Limb (tissue), 2 donors: ENCODE data around the gene MYL9.

ENCODE experiments used
- DNase-seq, 2 donors: peaks; one replicate each; pipeline ENCODE4 v3.0.0-alpha.2; 2016; ENCODE audit errors: extremely low spot score in 2 of 2

MYL9 gene

DNA sequence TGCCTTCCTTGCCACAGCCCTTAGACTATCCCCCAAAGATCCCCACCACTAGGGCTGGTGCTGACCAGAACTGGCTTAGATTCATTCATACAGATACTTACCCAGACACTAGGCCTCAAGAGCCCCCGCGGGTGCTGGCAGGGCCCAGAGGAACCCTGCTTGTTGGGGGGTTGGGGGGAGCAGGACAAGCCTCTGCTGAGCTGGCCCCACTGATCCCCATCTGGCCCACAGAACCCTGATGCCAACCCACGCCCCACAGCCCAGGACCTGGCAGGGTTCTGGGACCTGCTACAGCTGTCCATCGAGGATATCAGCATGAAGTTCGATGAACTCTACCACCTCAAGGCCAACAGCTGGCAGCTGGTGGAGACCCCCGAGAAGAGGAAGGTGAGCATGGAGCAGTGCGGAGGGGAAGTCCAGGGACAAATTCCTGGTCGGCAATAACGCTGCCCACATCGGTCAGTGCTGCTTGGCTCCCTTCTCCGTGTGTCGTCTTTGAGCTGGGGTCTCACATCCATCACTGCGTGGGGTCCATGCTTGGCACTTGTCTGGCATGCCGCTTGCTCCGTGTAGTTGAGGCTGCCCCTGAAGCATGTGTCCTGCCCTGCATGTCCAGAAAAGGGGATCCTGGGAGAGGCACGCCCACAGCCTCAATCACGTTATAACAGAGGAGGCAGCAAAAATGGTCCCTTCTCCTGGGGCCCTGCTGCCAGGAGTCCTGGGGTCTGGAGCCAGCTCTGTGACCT, 15.5 kb upstream of the MYL9 start:
- DNase-seq = no peak

DNA sequence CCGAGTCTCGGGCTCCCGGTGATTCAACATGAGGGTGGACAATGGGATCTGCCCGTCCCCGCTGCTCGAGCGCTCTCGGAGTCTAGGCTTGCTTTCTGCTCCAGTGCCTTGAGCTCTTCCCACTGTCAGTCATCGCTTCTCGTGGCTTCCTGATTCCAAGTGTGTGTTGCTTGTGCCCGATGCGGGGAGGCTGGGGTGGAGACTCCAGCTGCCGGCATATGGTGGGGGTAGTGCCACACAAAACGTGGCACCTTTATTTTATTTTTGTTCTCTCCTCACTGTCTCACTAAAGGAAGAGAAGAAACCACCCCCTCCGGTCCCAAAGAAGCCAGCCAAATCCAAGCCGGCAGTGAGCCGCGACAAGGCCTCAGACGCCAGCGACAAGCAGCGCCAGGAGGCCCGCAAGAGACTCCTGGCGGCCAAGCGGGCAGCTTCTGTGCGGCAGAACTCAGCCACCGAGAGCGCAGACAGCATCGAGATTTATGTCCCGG, 14.8 kb upstream of the MYL9 start:
- DNase-seq = no peak

DNA sequence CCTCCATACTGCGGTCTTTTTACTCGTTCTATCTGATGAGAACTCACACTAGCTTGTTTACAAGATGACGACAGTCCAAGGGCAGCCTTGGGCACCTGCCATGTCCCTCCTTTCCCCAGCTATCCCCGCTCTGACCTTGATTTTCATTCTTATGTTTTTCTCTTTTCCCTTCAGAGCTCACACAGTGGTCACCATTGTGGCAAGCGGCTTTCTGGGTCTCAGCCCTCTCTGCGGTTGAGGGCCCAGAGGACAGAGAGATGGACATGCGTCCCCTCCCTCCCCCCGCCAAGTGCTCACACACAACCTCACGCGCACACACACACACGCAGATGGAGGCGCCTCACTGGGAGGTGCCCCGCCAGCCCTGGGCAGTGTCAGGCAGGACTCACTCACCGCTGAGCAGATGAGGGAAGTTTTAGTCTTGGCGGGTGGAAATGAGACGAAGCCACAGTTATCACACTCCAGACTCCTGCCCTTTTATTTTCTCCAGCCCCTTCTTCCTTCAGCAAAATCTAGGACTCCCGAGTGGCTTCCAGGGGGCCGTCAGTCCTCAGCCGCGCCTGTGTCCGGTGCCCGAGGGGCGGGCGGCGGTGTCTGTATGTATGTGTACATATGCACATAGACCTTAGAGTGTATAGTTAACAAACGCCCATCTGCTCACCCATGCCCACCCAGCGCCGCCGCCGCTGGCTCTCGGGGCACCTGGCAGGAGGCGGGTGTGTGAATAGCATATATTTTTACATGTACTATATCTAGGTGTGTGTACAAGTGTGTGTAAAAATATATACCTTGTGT, 13.8 kb upstream of the MYL9 start:
- no peak for DNase-seq

DNA sequence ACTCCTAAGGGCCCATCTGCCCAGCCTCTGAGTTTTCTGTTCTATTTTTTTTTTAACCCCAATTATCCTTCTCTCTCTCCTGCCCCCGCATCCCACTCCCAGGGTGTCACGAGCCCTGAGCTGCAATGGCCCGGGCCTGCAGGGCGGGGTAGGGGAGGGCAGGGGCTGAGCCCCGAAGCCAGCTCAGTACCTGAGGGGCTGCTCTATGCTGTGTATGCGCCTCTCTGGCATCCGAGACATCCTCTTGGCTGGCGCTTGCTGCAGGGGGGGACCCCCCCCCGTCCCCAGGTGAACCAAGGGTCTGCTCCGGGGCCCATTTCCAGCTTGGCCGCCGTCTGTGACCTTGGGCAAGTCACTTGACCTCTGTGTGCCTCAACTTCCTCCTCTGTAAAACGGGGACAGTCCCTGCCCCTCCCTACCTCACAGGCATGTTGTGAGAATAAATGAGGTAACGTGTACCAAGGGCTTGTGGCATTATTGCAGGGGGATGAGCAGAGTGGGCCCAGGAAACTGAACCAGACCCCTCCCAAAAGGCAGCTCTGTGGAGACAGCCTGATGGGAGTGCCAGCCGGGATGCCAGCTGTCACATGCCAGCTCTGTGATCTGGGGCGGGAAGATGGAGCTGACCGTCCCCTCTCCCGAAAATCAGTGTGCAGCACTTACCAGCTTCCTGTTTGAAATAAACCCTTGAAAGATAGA, 13.0 kb upstream of the MYL9 start:
- no peak for DNase-seq

DNA sequence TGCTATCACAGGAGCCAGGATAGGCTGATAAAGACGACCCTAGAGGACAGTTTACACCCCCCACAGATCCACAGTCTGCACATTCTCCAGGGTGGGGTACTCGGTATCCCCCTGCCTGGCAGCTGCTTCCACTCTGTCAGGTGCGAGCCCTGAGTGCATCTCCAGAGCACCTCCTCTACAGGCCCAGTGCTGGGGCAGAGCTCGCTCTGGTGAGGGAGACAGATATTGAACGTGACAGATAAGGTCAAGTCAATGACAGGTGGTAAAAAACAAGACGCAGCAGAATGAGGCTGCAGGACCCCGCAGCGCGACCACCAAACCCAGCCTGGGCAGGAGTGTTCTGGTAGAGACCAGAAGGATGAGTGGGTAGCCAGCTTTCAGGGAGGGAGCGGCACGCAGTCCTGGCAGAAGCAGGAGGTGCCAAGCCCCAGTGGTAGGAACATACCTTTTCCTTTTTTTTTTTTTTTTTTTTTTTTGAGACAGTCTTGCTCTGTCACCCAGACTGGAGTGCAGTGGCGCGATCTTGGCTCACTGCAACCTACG, 12.4 kb upstream of the MYL9 start:
- no peak for DNase-seq

DNA sequence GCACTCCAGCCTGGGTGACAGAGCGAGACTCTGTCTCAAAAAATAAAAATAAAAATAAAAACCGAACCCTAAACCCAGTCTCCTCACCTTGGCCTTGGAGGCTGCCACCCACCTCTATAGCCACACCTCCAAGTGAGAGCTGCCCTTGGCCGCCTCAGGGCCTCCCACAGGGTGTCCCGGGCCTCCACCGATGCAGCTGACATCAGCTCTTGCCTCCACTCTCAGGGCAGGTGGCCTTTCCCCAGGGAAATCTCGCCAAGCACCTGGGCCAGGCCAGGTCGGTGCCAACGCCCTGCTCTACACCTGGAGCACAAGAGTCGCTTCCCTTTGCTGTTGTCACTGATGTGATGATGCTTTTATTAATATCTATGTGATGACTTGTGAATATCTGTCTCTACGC, 8.9 kb upstream of the MYL9 start:
- DNase-seq = no peak

DNA sequence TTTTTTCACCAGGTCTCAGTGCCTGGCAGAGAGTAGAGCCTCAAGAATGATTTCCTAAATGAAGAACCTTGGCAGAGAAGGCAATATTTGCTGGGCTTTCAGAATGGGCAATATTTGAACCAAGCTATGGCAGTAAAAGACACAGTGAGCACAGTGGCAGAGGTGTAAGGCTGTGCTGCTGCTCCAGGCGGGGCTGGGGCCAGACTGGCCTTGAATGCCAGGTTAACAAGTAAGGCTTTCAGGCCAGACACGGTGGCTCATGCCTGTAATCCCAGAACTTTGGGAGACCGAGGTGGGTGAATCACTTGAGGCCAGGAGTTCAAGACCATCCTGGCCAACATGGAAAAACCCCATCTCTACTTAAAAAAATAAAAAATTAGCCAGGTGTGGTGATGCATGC, 8.5 kb upstream of the MYL9 start:
- DNase-seq = no peak

DNA sequence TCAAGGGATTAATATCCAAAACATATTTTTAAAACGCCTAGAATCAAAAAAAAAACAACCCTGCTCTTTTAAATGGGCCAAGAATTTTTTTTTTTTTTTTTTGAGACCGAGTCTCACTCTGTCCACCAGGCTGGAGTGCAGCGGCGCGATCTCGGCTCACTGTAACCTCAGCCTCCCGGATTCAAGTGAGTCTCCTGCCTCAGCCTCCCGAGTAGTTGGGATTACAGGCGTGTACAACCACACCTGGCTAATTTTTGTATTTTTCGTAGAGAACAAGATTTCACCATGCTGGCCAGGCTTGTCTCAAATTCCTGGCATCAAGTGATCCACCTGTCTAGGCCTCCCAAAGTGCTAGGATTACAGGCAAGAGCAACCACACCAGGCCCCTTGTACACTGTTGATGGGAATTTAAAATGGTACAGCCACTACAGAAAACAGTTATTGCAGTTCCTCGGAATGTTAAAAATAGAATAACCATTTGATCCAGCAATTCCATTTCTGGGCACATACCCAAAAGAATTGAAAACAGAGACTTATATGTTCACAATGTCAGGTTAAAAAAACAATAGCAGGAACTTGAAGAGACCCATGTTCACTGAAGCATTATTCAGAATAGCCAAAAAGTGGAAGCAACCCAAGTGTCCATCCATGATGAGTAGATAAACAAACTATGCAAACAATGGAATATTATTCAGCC, 3.1 kb upstream of the MYL9 start:
- DNase-seq = peak in 1 of 2 donors; percentile 31

DNA sequence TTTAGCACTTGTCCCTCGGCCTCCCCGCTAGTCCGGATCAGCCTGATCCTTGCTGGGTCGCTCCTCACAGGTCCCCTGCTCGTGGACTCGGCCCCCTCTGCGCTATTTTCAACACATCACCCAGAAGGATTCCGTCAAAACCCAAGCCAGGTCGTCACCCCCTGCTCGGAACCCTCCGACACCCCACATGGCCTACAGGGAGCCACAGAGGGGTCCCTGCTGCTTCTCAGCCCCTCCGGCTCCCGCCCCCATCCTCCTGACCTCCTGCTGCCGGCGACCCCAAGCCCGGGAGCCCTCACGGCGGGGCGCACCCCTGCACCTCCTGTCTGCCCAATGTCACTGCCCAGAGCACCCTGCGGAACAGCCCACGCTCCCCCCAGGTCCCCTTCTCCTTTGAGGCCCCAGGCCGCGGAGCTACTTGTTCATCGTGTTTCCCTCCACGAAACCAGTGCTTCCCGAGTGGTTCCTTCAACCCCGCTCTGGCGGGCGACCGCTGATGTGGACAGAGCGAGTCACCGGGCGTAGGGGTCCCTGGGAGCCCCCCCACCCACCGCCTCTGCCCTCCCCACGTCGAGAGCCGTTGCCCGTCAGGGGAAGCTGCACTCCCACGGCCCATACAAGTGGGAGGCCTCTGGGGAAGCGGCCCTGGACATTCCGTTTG, 638 bp upstream of the MYL9 start:
- DNase-seq = no peak

DNA sequence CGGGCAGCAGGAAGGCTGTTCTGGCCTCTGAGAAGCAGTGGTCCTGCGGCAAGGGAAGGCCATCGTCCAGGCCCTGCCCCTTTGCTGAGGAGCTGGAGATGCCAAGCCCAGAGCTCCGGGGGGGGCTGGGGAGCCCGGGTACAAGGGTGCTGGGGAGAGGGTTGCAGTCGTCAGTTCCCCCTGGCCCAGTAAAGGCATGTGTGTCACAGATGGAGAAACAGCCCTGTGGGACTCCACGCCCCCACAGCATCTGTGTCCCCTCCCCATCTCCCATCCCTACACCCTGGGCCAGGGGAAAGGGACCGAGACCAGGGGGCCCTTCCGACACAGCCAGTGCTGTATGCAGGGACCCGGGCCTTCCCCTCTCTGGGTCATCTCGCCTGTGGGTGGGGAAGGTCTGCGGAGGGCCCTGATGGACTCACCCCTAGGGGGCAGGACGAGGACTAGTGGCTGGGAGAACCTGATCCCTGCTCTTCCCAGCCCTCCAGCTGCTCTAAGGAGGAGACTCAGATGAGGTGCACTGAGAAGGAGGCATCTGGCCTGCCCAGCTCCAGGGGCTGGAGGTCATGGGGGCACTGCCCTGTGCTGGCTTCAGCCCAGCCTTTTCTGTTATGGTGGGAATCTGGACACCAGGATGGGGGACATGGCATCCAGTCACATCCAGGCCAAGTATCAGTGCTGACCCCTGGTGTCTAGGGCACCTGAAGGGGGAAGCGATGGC, 609 bp downstream of the MYL9 start:
- DNase-seq = peak in 1 of 2 donors; percentile 64

DNA sequence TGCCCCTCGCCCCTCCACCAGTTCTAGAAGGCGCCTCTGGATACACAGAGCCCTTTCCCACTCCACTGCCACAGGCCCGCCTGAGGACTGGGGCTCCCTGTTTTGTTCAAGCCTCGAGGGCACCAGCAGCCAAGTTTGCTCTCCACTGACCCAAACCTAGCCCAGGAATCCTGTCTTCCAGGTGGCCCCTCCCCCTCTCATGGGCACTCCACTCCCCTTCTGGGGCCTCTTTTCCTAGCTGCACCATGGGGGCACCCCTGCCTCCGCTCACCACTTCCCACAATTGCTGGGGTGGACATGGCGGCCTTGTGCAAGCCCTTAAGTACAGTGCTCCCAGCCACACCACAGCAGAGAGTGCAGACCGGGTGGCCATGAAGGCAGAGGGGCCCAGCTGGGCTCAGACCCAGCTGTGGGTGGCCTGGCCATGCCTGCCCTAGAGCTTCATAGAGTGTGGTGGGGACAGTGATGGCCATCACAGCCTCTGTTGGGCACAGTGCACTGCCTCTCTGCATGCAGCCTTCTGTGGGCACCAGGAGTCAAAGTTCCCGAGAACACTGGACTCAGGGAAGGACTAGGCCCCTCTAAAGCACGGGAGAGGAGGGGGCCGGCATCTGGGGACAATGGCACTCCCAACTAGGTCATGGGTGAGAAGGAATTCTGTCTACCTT, 1.3 kb downstream of the MYL9 start:
- DNase-seq = no peak

DNA sequence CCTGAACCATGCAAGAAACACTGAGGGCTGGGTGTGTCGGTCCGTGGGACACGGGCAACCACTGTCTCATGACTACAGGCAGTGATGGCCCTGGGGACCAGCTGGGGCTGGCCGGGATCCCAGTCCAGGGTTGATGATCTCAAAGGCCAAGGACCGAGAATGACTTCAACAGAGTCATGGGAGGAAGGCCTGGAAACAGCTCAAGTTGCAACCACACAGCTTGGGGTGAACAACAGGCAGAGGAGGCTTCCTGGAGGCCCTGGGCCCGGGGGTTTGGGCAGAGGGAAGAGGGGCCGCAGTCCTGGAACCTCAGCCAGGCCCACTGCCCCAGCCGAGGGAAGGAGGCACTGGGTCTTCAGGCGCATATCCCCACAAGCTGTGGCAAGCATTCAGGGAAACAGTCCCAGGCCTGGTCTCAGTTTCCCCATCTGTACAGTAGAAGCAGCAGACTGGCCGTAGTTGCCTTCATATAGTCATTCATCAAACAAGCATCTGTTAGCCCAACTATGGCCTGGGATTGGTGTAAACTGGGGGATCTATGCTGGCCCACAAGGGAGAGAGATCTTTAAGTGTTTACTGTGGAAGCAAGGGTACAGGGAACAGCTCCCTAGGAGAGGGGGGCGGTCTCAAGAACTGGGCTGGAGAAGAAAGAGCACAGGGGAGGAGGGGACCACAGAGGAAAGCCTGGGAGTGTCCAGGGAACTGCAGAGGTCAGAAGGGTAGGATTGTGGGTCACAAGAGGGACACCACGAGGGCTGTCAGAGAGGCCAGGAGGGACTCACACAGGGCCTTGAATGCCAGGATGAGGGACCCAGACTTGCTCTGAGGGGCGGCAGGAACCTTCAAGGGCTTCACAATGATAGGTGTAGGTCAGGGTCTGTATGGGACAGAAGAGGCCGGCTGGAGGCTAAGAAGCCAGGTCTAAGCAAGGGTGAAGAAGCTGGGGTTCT, 2.1 kb downstream of the MYL9 start:
- no peak for DNase-seq

DNA sequence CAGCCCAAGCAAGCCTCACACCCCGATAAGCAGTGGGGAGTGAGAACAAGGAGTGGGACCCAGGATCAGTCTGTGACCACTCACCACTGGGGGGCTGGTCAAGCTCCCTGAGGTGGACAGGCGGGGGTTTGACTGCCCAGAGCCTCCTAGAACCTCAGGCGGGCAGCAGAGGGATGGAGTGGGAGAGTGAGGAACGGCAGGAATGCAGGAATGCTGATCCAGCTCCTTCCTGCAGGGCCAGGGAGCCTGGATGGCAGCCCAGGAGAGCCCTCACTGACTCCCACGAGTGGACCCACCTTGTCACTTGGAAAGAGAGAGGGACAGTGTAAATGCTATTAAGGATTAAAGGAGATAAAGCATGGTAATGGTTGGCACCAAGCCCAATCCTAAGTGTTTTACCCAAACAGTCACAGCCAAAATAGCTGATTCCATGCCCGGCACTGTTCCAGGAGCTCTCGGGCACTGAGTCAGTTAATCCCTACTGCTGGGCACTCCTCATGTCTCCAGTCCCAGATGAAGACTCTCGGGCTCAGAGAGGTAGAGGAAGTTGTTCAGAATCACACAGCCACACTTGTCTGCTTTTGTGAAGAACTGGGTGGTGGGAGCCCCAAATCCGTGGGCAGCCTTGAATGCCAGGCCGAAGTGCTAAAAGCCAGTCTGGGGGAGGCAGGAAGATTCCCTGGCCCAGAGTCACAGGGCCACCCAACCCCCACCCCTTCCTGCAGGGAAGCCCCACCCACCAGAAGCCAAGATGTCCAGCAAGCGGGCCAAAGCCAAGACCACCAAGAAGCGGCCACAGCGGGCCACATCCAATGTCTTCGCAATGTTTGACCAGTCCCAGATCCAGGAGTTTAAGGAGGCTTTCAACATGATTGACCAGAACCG, 3.1 kb downstream of the MYL9 start:
- no peak for DNase-seq

DNA sequence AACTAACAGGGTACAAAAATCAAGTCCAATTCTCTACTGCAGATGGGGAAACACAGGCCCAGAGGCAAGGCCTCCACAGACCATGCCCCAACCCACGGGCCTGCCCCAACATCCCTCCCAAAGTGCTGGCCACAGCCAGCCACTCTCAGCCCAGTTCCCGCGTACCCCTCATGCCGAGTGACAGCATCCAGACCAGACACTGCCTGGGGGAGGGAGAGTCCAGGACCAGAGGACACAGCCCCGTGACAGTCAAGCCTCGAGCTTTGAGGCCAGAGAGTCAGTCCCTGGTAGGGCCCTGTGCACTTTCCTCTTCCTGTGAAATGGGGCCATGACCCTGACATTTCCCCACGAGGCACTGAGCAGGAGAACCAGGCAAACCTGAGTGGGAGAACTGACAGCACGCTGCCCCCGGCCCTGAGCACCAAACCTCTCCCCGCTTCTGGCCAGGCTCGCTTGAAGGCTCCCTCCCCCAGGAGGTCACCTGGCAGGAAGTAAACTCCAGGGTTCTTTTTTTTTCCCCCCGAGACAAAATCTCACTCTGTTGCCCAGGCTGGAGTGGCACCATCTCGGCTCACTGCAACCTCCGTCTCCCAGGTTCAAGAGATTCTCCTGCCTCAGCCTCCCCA, 4.9 kb downstream of the MYL9 start:
- no peak for DNase-seq

DNA sequence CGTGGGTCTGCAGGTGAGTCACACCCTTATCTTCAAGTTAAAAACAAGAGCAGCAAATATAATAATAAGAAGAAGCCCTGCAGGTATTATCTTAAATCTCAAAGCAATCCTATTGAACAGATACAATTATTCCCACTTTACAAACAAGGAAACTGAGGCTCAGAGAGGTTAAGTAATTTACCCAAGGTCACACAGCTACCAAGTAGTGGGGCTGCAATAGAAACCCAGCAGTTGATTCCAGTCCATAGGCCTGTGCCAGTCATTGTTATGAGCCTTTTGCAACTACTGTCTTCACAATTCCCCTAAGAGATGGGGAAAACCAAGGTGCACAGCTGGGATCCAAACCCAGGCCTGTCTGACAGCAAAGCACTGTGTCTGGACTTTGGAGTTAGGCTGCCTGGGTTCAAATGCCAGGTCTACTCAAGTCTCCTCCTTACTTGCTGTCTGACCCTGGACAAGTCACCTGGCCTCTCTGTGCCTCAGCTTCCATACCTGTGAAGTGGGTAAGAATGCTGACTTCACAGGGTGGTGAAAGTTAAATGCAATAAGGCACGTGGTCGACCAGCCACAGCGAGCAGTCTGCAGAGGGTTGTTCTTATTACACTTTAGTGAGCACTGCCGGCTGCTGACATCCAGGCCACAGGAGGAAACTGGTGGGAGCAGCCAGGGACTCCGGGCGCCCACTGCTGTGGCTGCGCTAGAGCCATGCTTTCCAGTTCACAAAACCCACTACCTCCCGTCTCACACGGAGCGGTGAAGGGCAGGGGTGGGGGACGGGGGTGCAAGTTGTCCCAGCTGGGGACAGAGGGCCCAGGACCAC, 6.1 kb downstream of the MYL9 start:
- DNase-seq = no peak

DNA sequence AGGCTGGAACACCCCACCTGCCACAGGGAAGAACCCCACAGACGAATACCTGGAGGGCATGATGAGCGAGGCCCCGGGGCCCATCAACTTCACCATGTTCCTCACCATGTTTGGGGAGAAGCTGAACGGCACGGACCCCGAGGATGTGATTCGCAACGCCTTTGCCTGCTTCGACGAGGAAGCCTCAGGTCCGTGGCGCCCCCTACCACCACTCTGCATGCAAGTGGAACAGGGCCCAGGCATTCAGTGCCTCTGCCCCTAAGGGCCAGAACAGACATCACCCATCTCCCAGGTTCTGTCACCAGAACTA, 6.6 kb downstream of the MYL9 start:
- DNase-seq = no peak
